HK-2 (cell line): ENCODE results near the gene MRGPRD.
A peak's percentile ranks its signal among the peaks of the same experiment; 100 is the strongest.

ENCODE experiments used
- DNase-seq: peaks from one replicate; pipeline ENCODE4 v3.0.0-alpha.2; 2018; ENCODE audit not compliant: unreplicated experiment

The MRGPRD gene

GRCh38 chr11:68980776-68981065 lies at the start of gene MRGPRD:
Gene MRGPRD (minus strand): TSS chr11:68980986. CDS start chr11:68980986, 0 bp downstream.
- no peak for DNase-seq

GRCh38 chr11:69030301-69030700 lies 49.5 kb upstream of the MRGPRD start:
- no peak for DNase-seq

GRCh38 chr11:69027704-69028372 lies 47.1 kb upstream of the MRGPRD start:
- DNase-seq: no peak

GRCh38 chr11:69024509-69024908 lies 43.7 kb upstream of the MRGPRD start:
- no peak for DNase-seq

- no peak for DNase-seq
Measured at GRCh38 chr11:69022260-69022659, 41.5 kb upstream of the MRGPRD start.

GRCh38 chr11:69018924-69019323 lies 38.1 kb upstream of the MRGPRD start:
- no peak for DNase-seq

- DNase-seq: no peak
Measured at GRCh38 chr11:69017951-69018350, 37.2 kb upstream of the MRGPRD start.

- no peak for DNase-seq
Measured at GRCh38 chr11:69014898-69015549, 34.2 kb upstream of the MRGPRD start.

- no peak for DNase-seq
Measured at GRCh38 chr11:69014084-69014851, 33.5 kb upstream of the MRGPRD start.

GRCh38 chr11:69013009-69013951 lies 32.5 kb upstream of the MRGPRD start, which contains the start of gene MRGPRF:
Gene MRGPRF (minus strand): TSS chr11:69013246. CDS start chr11:69009901, 3,345 bp downstream.
- DNase-seq: no peak

- DNase-seq: no peak
Measured at GRCh38 chr11:69012092-69013008, 31.6 kb upstream of the MRGPRD start.

GRCh38 chr11:69011624-69012091 lies 30.9 kb upstream of the MRGPRD start:
- no peak for DNase-seq

GRCh38 chr11:69010964-69011623 lies 30.3 kb upstream of the MRGPRD start:
- DNase-seq: peak; percentile 57

- DNase-seq: no peak
Measured at GRCh38 chr11:69010361-69010891, 29.6 kb upstream of the MRGPRD start.

GRCh38 chr11:69009441-69010211 lies 28.8 kb upstream of the MRGPRD start:
- DNase-seq: no peak

- DNase-seq: peak; percentile 84
Measured at GRCh38 chr11:69008737-69009440, 28.1 kb upstream of the MRGPRD start.

GRCh38 chr11:69007975-69008381 lies 27.2 kb upstream of the MRGPRD start:
- no peak for DNase-seq

GRCh38 chr11:69006816-69007215 lies 26.0 kb upstream of the MRGPRD start:
- DNase-seq: no peak
